HCT116 (cell line): ENCODE measurements around the gene SLC28A3. TPM values are rescaled to one million over a fixed set of nuclear protein-coding genes. Genes with fewer than 3 reads are reported as not detected.

Experiments
- ATAC-seq: fragments of 200-7000 bp; cut with Tn5 transposase; 2 replicates; pipeline ENCODE4 v1.9.1; 2020; ENCODE audit warnings: mild to moderate bottlenecking, moderate library complexity
- BruUV-seq: library from RNA; stranded (reverse); fragments of 400-500 nt; replicated peaks from 2 replicates; lab custom pipeline; 2021; lab: Mats Ljungman, UMichigan
- CTCF ChIA-PET: fragments of 300-600 bp; sonication (Branson Sonifier 250); formaldehyde crosslinking; loops from one replicate; lab custom pipeline; 2021; ENCODE audit warnings: antibody characterized with exemption; lab: Charles Lee
- POLR2A ChIA-PET: fragments of 300-600, 350-600 bp; sonication (Branson Sonifier 250); formaldehyde crosslinking; loops from one replicate; lab custom pipeline; 2021; ENCODE audit warnings: antibody characterized with exemption; lab: Charles Lee
- RAD21 ChIA-PET, 2 experiments: fragments of 300-600 bp; sonication (Branson Sonifier 250); formaldehyde crosslinking; loops; one replicate each; lab custom pipeline; 2023; ENCODE audit warnings: low total read pairs in 2 of 2; ENCODE audit not compliant: uncharacterized antibody in 2 of 2, unreplicated experiment in 2 of 2, low non-redundant PET in 1 of 2; lab: Charles Lee
- DNase-seq: peaks from one replicate; pipeline ENCODE4 v3.0.0-alpha.2; 2010; ENCODE audit warnings: low read depth, low spot score
- H2AFZ ChIP-seq: fragments of 200-600 bp; shearing (Covaris generic), sonication (generic); 2 replicates; pipeline ENCODE4 v1.6.1; 2017; ENCODE audit warnings: low read depth, mixed run types, mixed read lengths, antibody characterized with exemption, low read length; ENCODE audit not compliant: poor library complexity, severe bottlenecking
- H3K27ac ChIP-seq: 2 replicates; pipeline ENCODE4 v1.5.1; 2012; ENCODE audit warnings: low read depth, low read length
- H3K27me3 ChIP-seq: fragments of 200-600 bp; sonication (generic); 2 replicates; pipeline ENCODE4 v1.6.1; 2016; ENCODE audit warnings: mixed run types, low read length, mixed read lengths; ENCODE audit not compliant: insufficient read depth
- H3K36me3 ChIP-seq, 2 experiments: fragments of 200-500 bp in 1 of 2; fragments of 200-600 bp in 1 of 2; sonication (Bioruptor generic) in 1 of 2; sonication (generic) in 1 of 2; 2 replicates each; pipeline versions ENCODE4 v1.5.1 to v1.6.1; 2014 to 2016; ENCODE audit warnings: low read length in 2 of 2, inconsistent platforms in 1 of 2, mixed read lengths in 1 of 2, mixed run types in 1 of 2; ENCODE audit not compliant: insufficient read depth in 2 of 2, control insufficient read depth in 1 of 2
- H3K4me1 ChIP-seq, 2 experiments: fragments of 200-600 bp in 1 of 2; sonication (generic) in 1 of 2; 2 replicates each; pipeline versions ENCODE4 v1.5.1 to v1.6.1; 2012 to 2017; ENCODE audit warnings: low read length in 2 of 2, inconsistent platforms in 1 of 2, mild to moderate bottlenecking in 1 of 2, mixed read lengths in 1 of 2, mixed run types in 1 of 2, moderate library complexity in 1 of 2; ENCODE audit not compliant: insufficient read depth in 2 of 2, control insufficient read depth in 1 of 2
- H3K4me2 ChIP-seq: fragments of 200-600 bp; sonication (generic); 2 replicates; pipeline ENCODE4 v1.6.1; 2017; ENCODE audit warnings: mixed run types, low read length, mixed read lengths
- H3K4me3 ChIP-seq, 2 experiments: fragments of 200-600 bp in 1 of 2; sonication (generic) in 1 of 2; replicated peaks in 1 of 2; 2 replicates each; pipeline ENCODE4 v1.5.1; 2011 to 2016; ENCODE audit warnings: low read length in 2 of 2, control low read depth in 1 of 2, low read depth in 1 of 2, mild to moderate bottlenecking in 1 of 2, mixed read lengths in 1 of 2, mixed run types in 1 of 2
- H3K79me2 ChIP-seq: fragments of 200-600 bp; sonication (generic); 2 replicates; pipeline ENCODE4 v1.6.1; 2017; ENCODE audit warnings: mild to moderate bottlenecking, mixed run types, low read length, moderate library complexity, mixed read lengths; ENCODE audit not compliant: insufficient read depth
- H3K9ac ChIP-seq: fragments of 200-600 bp; sonication (generic); 2 replicates; pipeline ENCODE4 v1.6.1; 2016; ENCODE audit warnings: low read length, mixed read lengths
- H3K9me2 ChIP-seq: fragments of 200-600 bp; sonication (generic), shearing (Covaris generic); 2 replicates; pipeline ENCODE4 v1.6.1; 2017; ENCODE audit warnings: mixed run types, mild to moderate bottlenecking, moderate library complexity; ENCODE audit not compliant: insufficient read depth
- H3K9me3 ChIP-seq, 2 experiments: fragments of 200-500 bp in 1 of 2; fragments of 200-600 bp in 1 of 2; sonication (Bioruptor generic) in 1 of 2; sonication (generic) in 1 of 2; 2 replicates each; pipeline ENCODE4 v1.6.1; 2014 to 2017; ENCODE audit warnings: low read length in 2 of 2, mixed read lengths in 2 of 2, inconsistent platforms in 1 of 2, low read depth in 1 of 2, mild to moderate bottlenecking in 1 of 2, mixed run types in 1 of 2, moderate library complexity in 1 of 2; ENCODE audit not compliant: control insufficient read depth in 1 of 2, insufficient read depth in 1 of 2
- H4K20me1 ChIP-seq: fragments of 200-600 bp; sonication (generic), shearing (Covaris generic); 2 replicates; pipeline ENCODE4 v1.6.1; 2017; ENCODE audit warnings: mixed run types, mild to moderate bottlenecking, moderate library complexity; ENCODE audit not compliant: insufficient read depth
- CBX3 ChIP-seq: IDR thresholded peaks from 2 replicates; pipeline ENCODE4 v1.6.1; 2012; ENCODE audit warnings: low read depth
- ELF1 ChIP-seq: IDR thresholded peaks from 2 replicates; pipeline ENCODE4 v1.6.1; 2012; ENCODE audit warnings: low read depth, borderline replicate concordance
- EZH2 ChIP-seq: fragments of 200-600 bp; sonication (generic); IDR thresholded peaks from 2 replicates; pipeline ENCODE4 v1.6.1; 2017; ENCODE audit warnings: antibody characterized with exemption, mixed run types
- FOSL1 ChIP-seq: IDR thresholded peaks from 2 replicates; pipeline ENCODE4 v1.6.1; 2012; ENCODE audit warnings: low read depth
- MAX ChIP-seq: IDR thresholded peaks from 2 replicates; pipeline ENCODE4 v1.6.1; 2012
- RAD21 ChIP-seq: IDR thresholded peaks from 2 replicates; pipeline ENCODE4 v1.6.1; 2012; ENCODE audit warnings: low read depth, mild to moderate bottlenecking
- TCF7L2 ChIP-seq: IDR thresholded peaks from 2 replicates; pipeline ENCODE4 v1.7.0; 2011; ENCODE audit warnings: borderline replicate concordance, inconsistent platforms; ENCODE audit not compliant: insufficient read depth, insufficient read length; ENCODE audit errors: extremely low read depth
- YY1 ChIP-seq: IDR thresholded peaks from 2 replicates; pipeline ENCODE4 v1.6.1; 2011; ENCODE audit warnings: low read length, low read depth, moderate library complexity, mild to moderate bottlenecking; ENCODE audit not compliant: insufficient replicate concordance; ENCODE audit errors: extremely low read depth
- ZNF274 ChIP-seq: fragments of 200-500 bp; sonication (Bioruptor generic); IDR thresholded peaks from 2 replicates; pipeline ENCODE4 v1.6.1; 2014; ENCODE audit warnings: mild to moderate bottlenecking, low read depth, low read length, inconsistent platforms
- intact Hi-C: fragments of 100-400 bp; cut with micrococcal nuclease; formaldehyde crosslinking; loops from 2 replicates; pipeline ENCODE4 v1.10.0; 2022
- total RNA-seq: library from RNA; stranded (reverse); gene quantifications from one replicate; pipeline ENCODE4 v1.2.1, GENCODE V29; 2021; ENCODE audit not compliant: unreplicated experiment
- TF ChIP-seq, protein P1 (sequence below), 3 experiments: fragments of 200-600 bp in 1 of 3; sonication (generic) in 1 of 3; IDR thresholded peaks in 2 of 3; conservative IDR thresholded peaks in 1 of 3; 2 replicates each; pipeline ENCODE4 v1.5.1; 2012 to 2017; ENCODE audit warnings: low read depth in 2 of 3, low read length in 2 of 3, antibody characterized with exemption in 1 of 3, borderline replicate concordance in 1 of 3, control low read depth in 1 of 3, mild to moderate bottlenecking in 1 of 3, mixed read lengths in 1 of 3, mixed run types in 1 of 3, moderate library complexity in 1 of 3; ENCODE audit not compliant: insufficient read depth in 1 of 3

Gene SLC28A3
- total RNA-seq, 1 experiment from 2014 or later, result not detected

GRCh38 chr9:84238652-84239051 is 101.9 kb downstream of the SLC28A3 start:
- ChIA-PET POLR2A (no interaction called here), RAD21 (interaction anchor here in 1 of 2 experiments (0.6 kb wide), 1 partner anchor 274 kb away, joined by 3 read pairs; no protein-coding TSS in a partner anchor), CTCF (interaction anchor here (0.7 to 1.0 kb wide), 2 partner anchors 8 to 21 kb away, joined by 3 read pairs; no protein-coding TSS in a partner anchor)
- Histone ChIP-seq H3K4me1 (no peaks in the 10 kb centered on the region), H3K9me2 (no peaks in the 10 kb centered on the region), H4K20me1 (no peaks in the 10 kb centered on the region), H3K4me3 (no peak overlapping the region), H3K9me3 (no peaks in the 10 kb centered on the region), H3K36me3 (no peaks in the 10 kb centered on the region), H2AFZ (peak overlapping the region; percentile 13), H3K9ac (no peak overlapping the region), H3K4me2 (no peak overlapping the region), H3K27me3 (no peaks in the 10 kb centered on the region), H3K27ac (peak overlapping the region; percentile 34; the same call in 1 of the 2 replicates), H3K79me2 (no peaks in the 10 kb centered on the region)
- peak; percentile 42 for DNase-seq
- TF ChIP-seq YY1 (peak; percentile 44), TCF7L2 (no peak), CBX3 (peak; percentile 59; the same call in 1 of the 2 replicates), MAX (peak; percentile 89)
- TF ChIP-seq, protein P1, sequence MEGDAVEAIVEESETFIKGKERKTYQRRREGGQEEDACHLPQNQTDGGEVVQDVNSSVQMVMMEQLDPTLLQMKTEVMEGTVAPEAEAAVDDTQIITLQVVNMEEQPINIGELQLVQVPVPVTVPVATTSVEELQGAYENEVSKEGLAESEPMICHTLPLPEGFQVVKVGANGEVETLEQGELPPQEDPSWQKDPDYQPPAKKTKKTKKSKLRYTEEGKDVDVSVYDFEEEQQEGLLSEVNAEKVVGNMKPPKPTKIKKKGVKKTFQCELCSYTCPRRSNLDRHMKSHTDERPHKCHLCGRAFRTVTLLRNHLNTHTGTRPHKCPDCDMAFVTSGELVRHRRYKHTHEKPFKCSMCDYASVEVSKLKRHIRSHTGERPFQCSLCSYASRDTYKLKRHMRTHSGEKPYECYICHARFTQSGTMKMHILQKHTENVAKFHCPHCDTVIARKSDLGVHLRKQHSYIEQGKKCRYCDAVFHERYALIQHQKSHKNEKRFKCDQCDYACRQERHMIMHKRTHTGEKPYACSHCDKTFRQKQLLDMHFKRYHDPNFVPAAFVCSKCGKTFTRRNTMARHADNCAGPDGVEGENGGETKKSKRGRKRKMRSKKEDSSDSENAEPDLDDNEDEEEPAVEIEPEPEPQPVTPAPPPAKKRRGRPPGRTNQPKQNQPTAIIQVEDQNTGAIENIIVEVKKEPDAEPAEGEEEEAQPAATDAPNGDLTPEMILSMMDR (IDR thresholded peaks at IDR 0.05 in 2 of 3, conservative IDR thresholded peaks at IDR 0.05 in 1 of 3; ENCODE audit: borderline replicate concordance in 1 of 3, insufficient read depth in 1 of 3, low read depth in 2 of 3, low read length in 2 of 3), result peak; percentile 18 to 75 (median 64); a peak in 5 of 6 replicates
- no TSS peak for BruUV-seq
- peak; percentile 91 for ATAC-seq
- intact Hi-C loops, result no loop called here

DNA sequence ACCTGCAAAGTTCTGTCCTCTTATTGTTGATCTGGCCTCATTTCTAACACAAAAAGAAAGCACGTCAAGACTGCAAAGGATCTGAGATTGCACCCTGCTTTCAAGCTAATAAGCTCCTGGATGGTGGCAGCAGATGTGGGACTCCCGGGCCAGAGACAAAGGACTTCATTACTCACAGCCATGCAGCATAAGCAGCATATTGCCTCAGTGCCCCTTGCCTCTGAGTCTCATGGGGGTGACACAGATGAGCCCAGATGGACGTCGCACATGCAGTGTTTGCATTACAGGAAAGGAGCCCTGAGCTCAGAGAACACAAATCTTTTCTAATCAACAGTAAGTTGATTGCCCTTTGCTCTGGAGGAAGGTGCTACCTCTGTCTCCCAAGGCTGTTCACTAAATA is 105.0 kb downstream of the SLC28A3 start:
- Histone ChIP-seq H3K9me2 (no peaks in the 10 kb centered on the region), H3K27ac (no peak overlapping the region), H2AFZ (no peak overlapping the region), H3K27me3 (no peaks in the 10 kb centered on the region), H4K20me1 (no peaks in the 10 kb centered on the region), H3K9me3 (no peaks in the 10 kb centered on the region), H3K36me3 (no peaks in the 10 kb centered on the region), H3K4me3 (no peak overlapping the region), H3K9ac (no peak overlapping the region), H3K4me1 (no peaks in the 10 kb centered on the region), H3K79me2 (no peaks in the 10 kb centered on the region), H3K4me2 (no peak overlapping the region)
- TF ChIP-seq TCF7L2 (no peak), RAD21 (no peak), ELF1 (no peak), ZNF274 (no peak), EZH2 (no peak), FOSL1 (no peak)
- BruUV-seq, result no TSS peak
- intact Hi-C loops, result no loop called here
- no peak for ATAC-seq
- ChIA-PET RAD21 (no interaction called here), CTCF (no interaction called here), POLR2A (no interaction called here)
- DNase-seq, result no peak
